SU-DHL-6 (cell line): Measurements from ENCODE around the gene MADD.

Experiments used
- H2AFZ ChIP-seq: fragments of 200-600 bp; sonication (generic); 2 replicates; pipeline ENCODE4 v1.6.1; 2014; ENCODE audit warnings: low read depth, mild to moderate bottlenecking, moderate library complexity, mixed read lengths, antibody characterized with exemption, low read length; ENCODE audit not compliant: severe bottlenecking
- H3F3A ChIP-seq: fragments of 200-600 bp; shearing (Covaris generic); 2 replicates; pipeline ENCODE4 v1.6.0; 2016; ENCODE audit warnings: antibody characterized with exemption, mild to moderate bottlenecking; ENCODE audit not compliant: insufficient read depth
- H3K27ac ChIP-seq: fragments of 200-600 bp; sonication (generic); 2 replicates; pipeline ENCODE4 v1.5.1; 2016; ENCODE audit warnings: low read depth, mild to moderate bottlenecking, low read length, moderate library complexity, mixed read lengths
- H3K27me3 ChIP-seq: fragments of 200-600 bp; sonication (generic), shearing (Covaris generic); 2 replicates; pipeline ENCODE4 v1.6.0; 2014; ENCODE audit warnings: mild to moderate bottlenecking, low read length
- H3K36me3 ChIP-seq: fragments of 200-600 bp; sonication (generic); 2 replicates; pipeline ENCODE4 v1.6.1; 2014; ENCODE audit warnings: mild to moderate bottlenecking, low read length, mixed read lengths
- H3K4me2 ChIP-seq: fragments of 300-600, 200-600 bp; shearing (Covaris generic), sonication (generic); 2 replicates; pipeline ENCODE4 v1.6.0; 2014; ENCODE audit warnings: low read length, low read depth, mild to moderate bottlenecking; ENCODE audit not compliant: poor library complexity, severe bottlenecking
- H3K4me3 ChIP-seq: fragments of 200-600 bp; sonication (generic); 2 replicates; pipeline ENCODE4 v1.5.1; 2014; ENCODE audit warnings: antibody characterized with exemption, low read length, mild to moderate bottlenecking, mixed read lengths; ENCODE audit not compliant: insufficient read depth, poor library complexity, severe bottlenecking
- H3K79me2 ChIP-seq: fragments of 200-600 bp; sonication (generic); 2 replicates; pipeline ENCODE4 v1.6.1; 2014; ENCODE audit warnings: mild to moderate bottlenecking, low read length, moderate library complexity; ENCODE audit not compliant: insufficient read depth
- H3K9ac ChIP-seq: fragments of 200-600 bp; sonication (generic); 2 replicates; pipeline ENCODE4 v1.7.0; 2014; ENCODE audit warnings: mild to moderate bottlenecking, low read length
- H3K9me2 ChIP-seq: fragments of 200-600 bp; sonication (generic); replicated peaks from 2 replicates; pipeline ENCODE4 v1.6.1; 2014; ENCODE audit warnings: low read length; ENCODE audit not compliant: insufficient read depth
- H3K9me3 ChIP-seq: fragments of 200-600 bp; sonication (generic); 2 replicates; pipeline ENCODE4 v1.6.1; 2014; ENCODE audit warnings: low read length, mixed read lengths; ENCODE audit not compliant: insufficient read depth
- H4K20me1 ChIP-seq: fragments of 200-600 bp; sonication (generic); 2 replicates; pipeline ENCODE4 v1.6.1; 2014; ENCODE audit warnings: low read depth, mild to moderate bottlenecking, antibody characterized with exemption, low read length, moderate library complexity, mixed read lengths
- CTCF ChIP-seq: fragments of 200-600 bp; sonication (generic); IDR thresholded peaks from one replicate; pipeline ENCODE4 v1.5.1; 2017; ENCODE audit warnings: antibody characterized with exemption, mild to moderate bottlenecking, low read length, moderate library complexity; ENCODE audit not compliant: insufficient read depth, poor library complexity, severe bottlenecking
- EZH2phosphoT487 ChIP-seq: fragments of 200-600 bp; sonication (generic), shearing (Covaris generic); conservative IDR thresholded peaks from 2 replicates; pipeline ENCODE4 v1.6.1; 2018; ENCODE audit warnings: mild to moderate bottlenecking, antibody characterized with exemption, low read length, moderate library complexity, mixed read lengths

MADD gene

GRCh38 chr11:47256374-47256773, 13.6 kb upstream of the MADD start:
- Histone ChIP-seq H2AFZ (no peak overlapping the region), H3K27me3 (no peaks in the 10 kb centered on the region), H3K27ac (no peak overlapping the region)

DNA sequence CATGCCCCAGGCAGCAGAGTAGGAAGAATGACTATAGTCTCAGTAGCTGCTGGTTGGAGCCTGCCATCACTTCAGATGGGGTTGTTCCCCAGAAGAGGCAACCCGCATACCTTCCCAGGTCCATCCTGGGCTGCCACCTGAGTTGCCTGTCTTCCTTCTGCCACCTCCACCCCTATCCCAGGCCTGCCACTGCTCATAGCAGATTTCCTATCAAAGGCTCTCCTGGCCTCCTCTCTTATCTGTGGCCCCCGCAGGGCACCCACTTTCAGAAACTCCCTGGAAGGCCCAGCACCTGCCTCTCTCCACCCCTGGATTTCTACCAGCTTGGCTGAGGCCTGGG, 12.8 kb upstream of the MADD start:
- no peak overlapping the region for H3K9ac ChIP-seq
- H3K4me3 ChIP-seq: no peak overlapping the region
- H3K9me2 ChIP-seq: no peaks in the 10 kb centered on the region
- TF ChIP-seq CTCF: no peak
- no peak for TF ChIP-seq EZH2phosphoT487
- H3K4me2 ChIP-seq: no peak overlapping the region
- no peak overlapping the region for H2AFZ ChIP-seq
- no peaks in the 10 kb centered on the region for H3K9me3 ChIP-seq
- H4K20me1 ChIP-seq: no peaks in the 10 kb centered on the region
- H3K27ac ChIP-seq: no peak overlapping the region
- no peaks in the 10 kb centered on the region for H3K27me3 ChIP-seq
- no peaks in the 10 kb centered on the region for H3K36me3 ChIP-seq
- H3F3A ChIP-seq: no peaks in the 10 kb centered on the region
- no peaks in the 10 kb centered on the region for H3K79me2 ChIP-seq

More at GRCh38 chr11:47256374-47256773, 13.6 kb upstream of the MADD start:
- Histone ChIP-seq H3K9me3 (no peaks in the 10 kb centered on the region), H3K9ac (no peak overlapping the region), H3K36me3 (no peaks in the 10 kb centered on the region), H3K4me3 (no peak overlapping the region), H3K4me2 (no peak overlapping the region), H3K79me2 (no peaks in the 10 kb centered on the region), H4K20me1 (no peaks in the 10 kb centered on the region), H3K9me2 (no peaks in the 10 kb centered on the region), H3F3A (0 out of 2 replicates have a peak, but pooled peaks cover 3% of the 10 kb centered on the region)
- TF ChIP-seq EZH2phosphoT487: no peak
- TF ChIP-seq CTCF: no peak

- Histone ChIP-seq H3K9me2 (no peaks in the 10 kb centered on the region), H3K27me3 (no peaks in the 10 kb centered on the region), H3K36me3 (no peaks in the 10 kb centered on the region), H4K20me1 (no peaks in the 10 kb centered on the region), H3K79me2 (no peaks in the 10 kb centered on the region), H3K4me3 (no peak within 1 kb of the TSS), H3K27ac (no peak within 1 kb of the TSS), H3K9me3 (no peaks in the 10 kb centered on the region), H3K4me2 (no peak within 1 kb of the TSS), H3F3A (no peaks in the 10 kb centered on the region), H2AFZ (no peak within 1 kb of the TSS), H3K9ac (no peak within 1 kb of the TSS)
- TF ChIP-seq CTCF (no peak), EZH2phosphoT487 (no peak)
These were observed 12.2 kb upstream of the MADD start, which contains the start of gene NR1H3 for GRCh38 chr11:47257517-47258316. TSS of gene NR1H3 (plus strand) at chr11:47257996. CDS start at chr11:47259217, 1,221 bp downstream.
